Glutamatergic neuron (in vitro differentiated cells): Measurements from ENCODE around the gene FAM120A. TPM values are rescaled to one million over a fixed set of nuclear protein-coding genes. Genes with fewer than 3 reads are reported as not detected.

Experiments
- DNase-seq: peaks from one replicate; pipeline ENCODE4 v3.0.0; 2022
- H3K27ac Mint-ChIP-seq: one replicate; pipeline ENCODE4 v1.8.0; 2020; ENCODE audit warnings: mild to moderate bottlenecking, mixed read lengths, inconsistent platforms; ENCODE audit not compliant: unreplicated experiment
- H3K27me3 Mint-ChIP-seq: one replicate; pipeline ENCODE4 v1.8.0; 2020; ENCODE audit warnings: mild to moderate bottlenecking, moderate library complexity, mixed read lengths, inconsistent platforms; ENCODE audit not compliant: unreplicated experiment
- H3K36me3 Mint-ChIP-seq: one replicate; pipeline ENCODE4 v1.8.0; 2020; ENCODE audit warnings: mild to moderate bottlenecking, mixed read lengths, inconsistent platforms; ENCODE audit not compliant: unreplicated experiment
- H3K4me1 Mint-ChIP-seq: one replicate; pipeline ENCODE4 v1.8.0; 2020; ENCODE audit warnings: mild to moderate bottlenecking, low read depth, mixed read lengths, inconsistent platforms; ENCODE audit not compliant: unreplicated experiment
- H3K4me3 Mint-ChIP-seq: one replicate; pipeline ENCODE4 v1.8.0; 2020; ENCODE audit warnings: mild to moderate bottlenecking, mixed read lengths, inconsistent platforms; ENCODE audit not compliant: unreplicated experiment
- H3K9me3 Mint-ChIP-seq: one replicate; pipeline ENCODE4 v1.8.0; 2020; ENCODE audit warnings: mild to moderate bottlenecking, moderate library complexity, mixed read lengths, inconsistent platforms; ENCODE audit not compliant: unreplicated experiment
- total RNA-seq: library from RNA; stranded (reverse); fragmentation: NEBNext Ultra II Directional; extraction: Animal tissue kit (Norgen Biotek cat#: 25700); gene quantifications from one replicate; pipeline ENCODE4 v1.2.1, GENCODE V29; 2021; ENCODE audit not compliant: unreplicated experiment
- TF ChIP-seq, protein P1 (sequence below): fragments of 200-600 bp; sonication (generic); IDR thresholded peaks from one replicate; pipeline ENCODE4 v1.5.0; 2021; ENCODE audit not compliant: partially characterized antibody, unreplicated experiment

FAM120A gene
- total RNA-seq, 1 donor from 2014 or later, result 32.3 TPM

- peaks cover 6% of the 10 kb centered on the region for H3K4me1 Mint-ChIP-seq
- H3K27ac Mint-ChIP-seq, result no peak overlapping the region
- DNase-seq, result no peak
- H3K27me3 Mint-ChIP-seq, result peaks cover 2% of the 10 kb centered on the region
- H3K36me3 Mint-ChIP-seq, result peaks cover 13% of the 10 kb centered on the region
- TF ChIP-seq, protein P1, sequence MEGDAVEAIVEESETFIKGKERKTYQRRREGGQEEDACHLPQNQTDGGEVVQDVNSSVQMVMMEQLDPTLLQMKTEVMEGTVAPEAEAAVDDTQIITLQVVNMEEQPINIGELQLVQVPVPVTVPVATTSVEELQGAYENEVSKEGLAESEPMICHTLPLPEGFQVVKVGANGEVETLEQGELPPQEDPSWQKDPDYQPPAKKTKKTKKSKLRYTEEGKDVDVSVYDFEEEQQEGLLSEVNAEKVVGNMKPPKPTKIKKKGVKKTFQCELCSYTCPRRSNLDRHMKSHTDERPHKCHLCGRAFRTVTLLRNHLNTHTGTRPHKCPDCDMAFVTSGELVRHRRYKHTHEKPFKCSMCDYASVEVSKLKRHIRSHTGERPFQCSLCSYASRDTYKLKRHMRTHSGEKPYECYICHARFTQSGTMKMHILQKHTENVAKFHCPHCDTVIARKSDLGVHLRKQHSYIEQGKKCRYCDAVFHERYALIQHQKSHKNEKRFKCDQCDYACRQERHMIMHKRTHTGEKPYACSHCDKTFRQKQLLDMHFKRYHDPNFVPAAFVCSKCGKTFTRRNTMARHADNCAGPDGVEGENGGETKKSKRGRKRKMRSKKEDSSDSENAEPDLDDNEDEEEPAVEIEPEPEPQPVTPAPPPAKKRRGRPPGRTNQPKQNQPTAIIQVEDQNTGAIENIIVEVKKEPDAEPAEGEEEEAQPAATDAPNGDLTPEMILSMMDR, result no peak
- no peaks in the 10 kb centered on the region for H3K9me3 Mint-ChIP-seq
- H3K4me3 Mint-ChIP-seq, result no peak overlapping the region
Measured at GRCh38 chr9:93491593-93492232, 40.2 kb downstream of the FAM120A start.

DNA sequence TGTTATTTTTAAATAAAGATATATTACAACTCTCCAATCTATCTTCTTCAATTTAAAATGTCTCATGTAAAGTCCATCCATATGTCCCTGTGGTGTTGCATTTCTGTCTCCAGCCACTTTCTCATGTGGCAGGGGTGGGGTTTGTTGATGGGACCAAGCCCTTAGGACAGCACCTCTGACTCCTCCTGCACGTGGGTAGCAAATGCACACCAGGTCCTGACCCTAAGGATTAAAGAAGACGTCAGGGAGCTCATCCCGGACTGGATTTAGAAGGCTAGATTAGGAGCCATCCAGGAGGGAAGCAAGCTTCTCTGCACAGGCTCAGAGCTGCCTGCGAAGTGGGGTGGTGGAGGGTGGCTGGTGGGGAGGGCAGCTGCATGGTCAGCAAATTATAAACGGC, 40.8 kb downstream of the FAM120A start:
- H3K4me3 Mint-ChIP-seq, result no peak overlapping the region
- peaks cover 2% of the 10 kb centered on the region for H3K27me3 Mint-ChIP-seq
- no peak for DNase-seq
- H3K36me3 Mint-ChIP-seq, result peaks cover 13% of the 10 kb centered on the region
- H3K9me3 Mint-ChIP-seq, result no peaks in the 10 kb centered on the region
- peaks cover 6% of the 10 kb centered on the region for H3K4me1 Mint-ChIP-seq
- no peak overlapping the region for H3K27ac Mint-ChIP-seq
- TF ChIP-seq, protein P1, result no peak

DNA sequence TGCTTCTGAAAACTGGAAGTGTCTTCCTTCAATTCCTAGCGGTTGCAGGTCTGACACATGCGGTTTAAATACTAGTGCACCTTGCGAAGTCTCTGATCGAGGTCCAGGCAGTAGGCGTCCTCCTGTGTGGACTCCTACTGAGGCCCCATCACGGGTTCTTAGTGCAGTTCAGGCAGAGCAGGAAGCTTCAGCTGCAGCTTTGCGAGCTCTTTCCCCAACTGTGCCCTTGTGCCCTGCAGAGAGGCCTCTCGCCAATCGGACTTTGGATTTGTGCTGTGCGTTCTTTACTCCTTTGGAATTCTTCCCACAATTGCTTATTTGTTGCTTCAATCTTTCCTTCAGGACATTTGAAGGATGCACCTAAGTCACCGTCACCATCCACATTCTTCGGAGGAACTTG, 42.5 kb downstream of the FAM120A start:
- Mint-ChIP-seq H3K36me3 (peaks cover 5% of the 10 kb centered on the region), H3K4me3 (no peak overlapping the region), H3K4me1 (peaks cover 6% of the 10 kb centered on the region), H3K27ac (no peak overlapping the region), H3K9me3 (no peaks in the 10 kb centered on the region), H3K27me3 (no peaks in the 10 kb centered on the region)
- no peak for DNase-seq
- TF ChIP-seq, protein P1, result no peak

- Mint-ChIP-seq H3K9me3 (no peaks in the 10 kb centered on the region), H3K27ac (no peak overlapping the region), H3K4me3 (no peak overlapping the region), H3K36me3 (peaks cover 5% of the 10 kb centered on the region), H3K27me3 (no peaks in the 10 kb centered on the region), H3K4me1 (peaks cover 10% of the 10 kb centered on the region)
- TF ChIP-seq, protein P1, result no peak
- no peak for DNase-seq
Measured at GRCh38 chr9:93496285-93496684, 44.8 kb downstream of the FAM120A start.

DNA sequence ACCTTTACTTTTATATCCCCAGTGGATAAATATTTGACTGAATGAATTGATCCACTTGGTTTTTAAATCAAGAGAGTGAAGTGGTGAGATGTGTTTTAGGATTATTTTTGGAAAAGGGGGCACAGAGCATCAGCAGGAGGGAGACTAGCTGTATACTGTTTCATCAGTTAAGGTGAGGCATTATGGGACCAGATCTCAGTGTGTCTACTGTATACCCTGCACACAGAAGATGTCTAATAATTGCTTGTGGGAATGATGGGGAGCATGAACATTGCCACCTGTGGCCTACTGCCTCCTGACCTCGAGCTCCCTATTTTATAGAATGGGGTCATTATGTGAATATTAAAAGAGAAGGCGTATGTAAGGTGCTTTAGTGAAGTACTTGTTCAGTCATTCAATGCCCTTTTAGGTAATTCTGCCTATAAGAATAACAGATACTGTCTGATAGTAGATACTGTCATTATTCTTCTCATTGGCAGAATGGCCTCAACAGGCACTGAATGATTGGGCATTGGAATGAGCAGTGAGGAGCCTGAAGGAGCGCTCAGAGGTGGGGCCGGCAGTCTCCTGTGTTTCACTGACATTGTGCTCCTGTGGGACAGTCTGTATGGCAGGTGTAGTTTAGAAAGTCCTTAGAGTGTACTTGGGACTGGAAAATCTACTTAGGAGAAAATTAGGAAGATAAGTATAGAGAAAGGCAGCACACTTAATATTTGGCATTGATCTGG, 49.2 kb downstream of the FAM120A start:
- no peak overlapping the region for H3K27ac Mint-ChIP-seq

More for the DNA sequence above, 49.2 kb downstream of the FAM120A start:
- Mint-ChIP-seq H3K4me3 (no peak overlapping the region), H3K27me3 (no peaks in the 10 kb centered on the region), H3K36me3 (no peaks in the 10 kb centered on the region), H3K4me1 (peaks cover 7% of the 10 kb centered on the region), H3K9me3 (peaks cover 4% of the 10 kb centered on the region)
- no peak for DNase-seq
- TF ChIP-seq, protein P1, result no peak
